Activated naive CD4-positive, alpha-beta T cell treated with anti-CD3 and anti-CD28 coated beads, Interleukin-2, amount 50 U/mL, for 24 hours (primary cell): ENCODE data around the gene ZDHHC11.
A peak's percentile ranks its signal among the peaks of the same experiment; 100 is the strongest.
"Not testable (repeated sequence)": the region's sequence is repeated elsewhere in the genome, so short reads cannot be mapped to it uniquely, and the experiment has no call there.

Experiments
- H3K27ac Mint-ChIP-seq: one replicate; pipeline ENCODE4 v1.8.0; 2021; ENCODE audit warnings: mild to moderate bottlenecking, mixed read lengths
- H3K27me3 Mint-ChIP-seq: one replicate; pipeline ENCODE4 v1.8.0; 2021; ENCODE audit warnings: mixed read lengths
- H3K36me3 Mint-ChIP-seq: one replicate; pipeline ENCODE4 v1.8.0; 2021; ENCODE audit warnings: mixed read lengths
- H3K4me1 Mint-ChIP-seq: one replicate; pipeline ENCODE4 v1.8.0; 2021; ENCODE audit warnings: mixed read lengths
- H3K4me3 Mint-ChIP-seq: one replicate; pipeline ENCODE4 v1.8.0; 2021; ENCODE audit warnings: mild to moderate bottlenecking, mixed read lengths
- H3K9me3 Mint-ChIP-seq: one replicate; pipeline ENCODE4 v1.8.0; 2021; ENCODE audit warnings: mixed read lengths

Gene ZDHHC11

GRCh38 chr5:820245-820644 lies 30.5 kb downstream of the ZDHHC11 start:
- peaks cover 8% of the 10 kb centered on the region for H3K27me3 Mint-ChIP-seq
- H3K9me3 Mint-ChIP-seq: peaks cover 7% of the 10 kb centered on the region
- H3K4me3 Mint-ChIP-seq: no peak overlapping the region
- H3K4me1 Mint-ChIP-seq: no peaks in the 10 kb centered on the region
- no peak overlapping the region for H3K27ac Mint-ChIP-seq
- H3K36me3 Mint-ChIP-seq: peaks cover 8% of the 10 kb centered on the region

- Mint-ChIP-seq H3K27ac (no peak overlapping the region), H3K4me1 (no peaks in the 10 kb centered on the region), H3K27me3 (peaks cover 6% of the 10 kb centered on the region), H3K9me3 (peaks cover 7% of the 10 kb centered on the region), H3K36me3 (peaks cover 8% of the 10 kb centered on the region), H3K4me3 (no peak overlapping the region)
These were observed 31.7 kb downstream of the ZDHHC11 start for GRCh38 chr5:819078-819477.

- Mint-ChIP-seq H3K9me3 (peaks cover 7% of the 10 kb centered on the region), H3K27me3 (peaks cover 8% of the 10 kb centered on the region), H3K27ac (no peak overlapping the region), H3K4me1 (no peaks in the 10 kb centered on the region), H3K4me3 (no peak overlapping the region), H3K36me3 (no peaks in the 10 kb centered on the region)
These were observed 34.6 kb downstream of the ZDHHC11 start for GRCh38 chr5:816176-816575.

- Mint-ChIP-seq H3K36me3 (no peaks in the 10 kb centered on the region), H3K4me1 (no peaks in the 10 kb centered on the region), H3K27ac (no peak overlapping the region), H3K4me3 (no peak overlapping the region), H3K9me3 (peaks cover 7% of the 10 kb centered on the region), H3K27me3 (peaks cover 8% of the 10 kb centered on the region)
These were observed 35.3 kb downstream of the ZDHHC11 start for GRCh38 chr5:815449-815848.

- H3K4me1 Mint-ChIP-seq, H3K9me3 Mint-ChIP-seq, H3K4me3 Mint-ChIP-seq, H3K36me3 Mint-ChIP-seq, H3K27ac Mint-ChIP-seq, H3K27me3 Mint-ChIP-seq: not testable (repeated sequence)
These were observed 37.2 kb downstream of the ZDHHC11 start for GRCh38 chr5:813575-813974.

GRCh38 chr5:811384-811783 lies 39.4 kb downstream of the ZDHHC11 start:
- not testable (repeated sequence) for H3K9me3 Mint-ChIP-seq

GRCh38 chr5:807719-808514 lies 42.9 kb downstream of the ZDHHC11 start:
- H3K36me3 Mint-ChIP-seq: peaks cover 10% of the 10 kb centered on the region
- not testable (repeated sequence) for H3K27ac Mint-ChIP-seq, H3K4me1 Mint-ChIP-seq, H3K4me3 Mint-ChIP-seq
- H3K9me3 Mint-ChIP-seq: peaks cover 23% of the 10 kb centered on the region
- H3K27me3 Mint-ChIP-seq: peaks cover 19% of the 10 kb centered on the region

More at GRCh38 chr5:811384-811783, 39.4 kb downstream of the ZDHHC11 start:
- not testable (repeated sequence) for H3K27me3 Mint-ChIP-seq, H3K4me3 Mint-ChIP-seq, H3K4me1 Mint-ChIP-seq, H3K36me3 Mint-ChIP-seq, H3K27ac Mint-ChIP-seq

- no peak overlapping the region for H3K4me3 Mint-ChIP-seq
- no peaks in the 10 kb centered on the region for H3K4me1 Mint-ChIP-seq
- peaks cover 36% of the 10 kb centered on the region for H3K9me3 Mint-ChIP-seq
- peaks cover 29% of the 10 kb centered on the region for H3K27me3 Mint-ChIP-seq
- H3K36me3 Mint-ChIP-seq: peaks cover 15% of the 10 kb centered on the region
- H3K27ac Mint-ChIP-seq: no peak overlapping the region
These were observed 49.3 kb downstream of the ZDHHC11 start for GRCh38 chr5:801472-801871.

- Mint-ChIP-seq H3K9me3 (peaks cover 36% of the 10 kb centered on the region), H3K36me3 (peaks cover 15% of the 10 kb centered on the region), H3K27me3 (peaks cover 29% of the 10 kb centered on the region)
- not testable (repeated sequence) for H3K27ac Mint-ChIP-seq, H3K4me1 Mint-ChIP-seq, H3K4me3 Mint-ChIP-seq
These were observed 49.7 kb downstream of the ZDHHC11 start for GRCh38 chr5:801055-801454.

GRCh38 chr5:798505-799138 lies 52.2 kb downstream of the ZDHHC11 start:
- H3K4me3 Mint-ChIP-seq, H3K27ac Mint-ChIP-seq, H3K4me1 Mint-ChIP-seq: not testable (repeated sequence)
- Mint-ChIP-seq H3K27me3 (peaks cover 20% of the 10 kb centered on the region), H3K9me3 (peaks cover 21% of the 10 kb centered on the region), H3K36me3 (peaks cover 12% of the 10 kb centered on the region)

GRCh38 chr5:797986-798385 lies 52.8 kb downstream of the ZDHHC11 start:
- H3K4me3 Mint-ChIP-seq, H3K27ac Mint-ChIP-seq, H3K4me1 Mint-ChIP-seq: not testable (repeated sequence)
- Mint-ChIP-seq H3K36me3 (peaks cover 13% of the 10 kb centered on the region), H3K27me3 (peaks cover 21% of the 10 kb centered on the region), H3K9me3 (peaks cover 22% of the 10 kb centered on the region)

- not testable (repeated sequence) for H3K4me3 Mint-ChIP-seq
These were observed 54.9 kb downstream of the ZDHHC11 start for GRCh38 chr5:795873-796272.

GRCh38 chr5:794948-795347 lies 55.8 kb downstream of the ZDHHC11 start:
- not testable (repeated sequence) for H3K36me3 Mint-ChIP-seq, H3K4me1 Mint-ChIP-seq, H3K27ac Mint-ChIP-seq, H3K4me3 Mint-ChIP-seq
- Mint-ChIP-seq H3K27me3 (peaks cover 15% of the 10 kb centered on the region), H3K9me3 (peaks cover 19% of the 10 kb centered on the region)

More at GRCh38 chr5:795873-796272, 54.9 kb downstream of the ZDHHC11 start:
- Mint-ChIP-seq H3K27me3 (peaks cover 16% of the 10 kb centered on the region), H3K27ac (peak overlapping the region; percentile 12), H3K9me3 (peaks cover 14% of the 10 kb centered on the region)
- not testable (repeated sequence) for H3K36me3 Mint-ChIP-seq, H3K4me1 Mint-ChIP-seq

- Mint-ChIP-seq H3K9me3 (peaks cover 20% of the 10 kb centered on the region), H3K27me3 (peaks cover 15% of the 10 kb centered on the region)
- H3K4me1 Mint-ChIP-seq, H3K27ac Mint-ChIP-seq, H3K4me3 Mint-ChIP-seq, H3K36me3 Mint-ChIP-seq: not testable (repeated sequence)
These were observed 62.1 kb downstream of the ZDHHC11 start for GRCh38 chr5:788703-789102.

GRCh38 chr5:787857-788233 lies 62.9 kb downstream of the ZDHHC11 start:
- Mint-ChIP-seq H3K27me3 (peaks cover 12% of the 10 kb centered on the region), H3K9me3 (peaks cover 13% of the 10 kb centered on the region)
- H3K36me3 Mint-ChIP-seq, H3K27ac Mint-ChIP-seq, H3K4me3 Mint-ChIP-seq, H3K4me1 Mint-ChIP-seq: not testable (repeated sequence)

GRCh38 chr5:787224-787856 lies 63.4 kb downstream of the ZDHHC11 start:
- H3K27ac Mint-ChIP-seq, H3K36me3 Mint-ChIP-seq, H3K4me1 Mint-ChIP-seq, H3K4me3 Mint-ChIP-seq: not testable (repeated sequence)
- Mint-ChIP-seq H3K9me3 (peaks cover 13% of the 10 kb centered on the region), H3K27me3 (peaks cover 12% of the 10 kb centered on the region)
